ENCODE results near the gene SH3PXD2A.

SH3PXD2A gene

DNA sequence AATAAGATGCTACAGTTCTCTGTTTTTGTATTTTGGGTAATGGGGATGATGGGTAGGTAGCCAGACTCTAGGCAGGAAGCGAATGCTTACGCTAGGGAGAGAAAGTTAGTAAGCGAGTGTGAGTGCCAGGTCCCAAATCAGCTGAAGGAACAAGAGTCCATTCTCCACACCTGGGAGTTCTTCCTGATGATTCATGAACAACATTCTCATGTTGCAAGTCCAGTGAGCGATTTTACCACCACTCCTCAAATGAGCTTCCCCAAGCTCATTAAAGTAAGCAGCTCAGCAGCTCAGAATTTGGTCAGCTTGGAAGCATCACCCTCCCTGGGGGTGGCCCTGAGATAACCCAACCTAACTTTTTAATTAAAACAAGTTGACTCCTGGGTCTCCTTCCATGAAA lies 27.3 kb downstream of the SH3PXD2A start:
- no peak for DNase-seq (ENCODE audit: low read depth)
- TF ChIP-seq, protein P1, sequence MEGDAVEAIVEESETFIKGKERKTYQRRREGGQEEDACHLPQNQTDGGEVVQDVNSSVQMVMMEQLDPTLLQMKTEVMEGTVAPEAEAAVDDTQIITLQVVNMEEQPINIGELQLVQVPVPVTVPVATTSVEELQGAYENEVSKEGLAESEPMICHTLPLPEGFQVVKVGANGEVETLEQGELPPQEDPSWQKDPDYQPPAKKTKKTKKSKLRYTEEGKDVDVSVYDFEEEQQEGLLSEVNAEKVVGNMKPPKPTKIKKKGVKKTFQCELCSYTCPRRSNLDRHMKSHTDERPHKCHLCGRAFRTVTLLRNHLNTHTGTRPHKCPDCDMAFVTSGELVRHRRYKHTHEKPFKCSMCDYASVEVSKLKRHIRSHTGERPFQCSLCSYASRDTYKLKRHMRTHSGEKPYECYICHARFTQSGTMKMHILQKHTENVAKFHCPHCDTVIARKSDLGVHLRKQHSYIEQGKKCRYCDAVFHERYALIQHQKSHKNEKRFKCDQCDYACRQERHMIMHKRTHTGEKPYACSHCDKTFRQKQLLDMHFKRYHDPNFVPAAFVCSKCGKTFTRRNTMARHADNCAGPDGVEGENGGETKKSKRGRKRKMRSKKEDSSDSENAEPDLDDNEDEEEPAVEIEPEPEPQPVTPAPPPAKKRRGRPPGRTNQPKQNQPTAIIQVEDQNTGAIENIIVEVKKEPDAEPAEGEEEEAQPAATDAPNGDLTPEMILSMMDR (conservative IDR thresholded peaks at IDR 0.05; ENCODE audit: low read depth, low read length): no peak
- no peak overlapping the region for H3K4me3 ChIP-seq (ENCODE audit: low read length)

DNA sequence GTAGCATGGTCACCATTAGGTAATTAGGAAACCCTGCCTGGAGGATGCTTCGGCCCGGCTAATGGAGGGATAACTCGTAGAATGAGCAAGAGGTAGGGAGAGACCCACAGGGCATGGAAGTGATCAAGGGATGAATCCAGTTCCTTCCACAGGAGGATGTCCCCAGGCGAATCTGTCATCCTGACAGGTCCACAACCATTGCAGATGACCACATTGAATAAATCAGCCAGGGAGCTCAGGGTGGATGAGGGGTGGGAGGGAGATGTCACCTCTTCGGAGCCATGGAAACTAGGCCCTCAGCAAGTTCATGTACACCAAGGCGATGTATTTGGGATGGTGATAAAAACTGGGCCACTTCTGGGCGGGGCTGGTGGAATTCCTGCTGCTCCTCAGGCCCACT lies 28.5 kb downstream of the SH3PXD2A start:
- TF ChIP-seq, protein P1 (conservative IDR thresholded peaks at IDR 0.05; ENCODE audit: low read depth, low read length): no peak
- DNase-seq (ENCODE audit: low read depth): no peak
- H3K4me3 ChIP-seq (ENCODE audit: low read length): no peak overlapping the region

DNA sequence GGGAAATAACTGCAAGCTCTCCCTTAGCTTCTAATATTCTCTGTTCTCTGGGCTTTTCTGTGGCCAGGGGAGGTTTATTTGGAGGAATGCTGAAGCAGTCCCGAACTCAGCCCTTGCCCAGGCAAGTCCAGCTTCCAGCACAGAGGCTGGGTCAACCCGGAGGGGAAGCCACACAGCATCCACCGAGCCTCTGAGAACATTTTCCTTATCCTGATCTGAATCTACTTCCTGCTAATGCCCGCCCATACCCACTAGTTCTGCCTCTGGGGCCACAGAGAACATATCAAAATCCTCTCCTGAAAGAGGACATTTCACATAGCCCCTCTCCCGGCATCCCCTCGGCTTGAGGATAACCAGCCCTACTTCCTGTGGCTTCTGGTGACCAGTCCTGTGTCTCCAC lies 31.1 kb downstream of the SH3PXD2A start:
- TF ChIP-seq, protein P1 (conservative IDR thresholded peaks at IDR 0.05; ENCODE audit: low read depth, low read length): no peak
- DNase-seq (ENCODE audit: low read depth): no peak
- H3K4me3 ChIP-seq (ENCODE audit: low read length): no peak overlapping the region

DNA sequence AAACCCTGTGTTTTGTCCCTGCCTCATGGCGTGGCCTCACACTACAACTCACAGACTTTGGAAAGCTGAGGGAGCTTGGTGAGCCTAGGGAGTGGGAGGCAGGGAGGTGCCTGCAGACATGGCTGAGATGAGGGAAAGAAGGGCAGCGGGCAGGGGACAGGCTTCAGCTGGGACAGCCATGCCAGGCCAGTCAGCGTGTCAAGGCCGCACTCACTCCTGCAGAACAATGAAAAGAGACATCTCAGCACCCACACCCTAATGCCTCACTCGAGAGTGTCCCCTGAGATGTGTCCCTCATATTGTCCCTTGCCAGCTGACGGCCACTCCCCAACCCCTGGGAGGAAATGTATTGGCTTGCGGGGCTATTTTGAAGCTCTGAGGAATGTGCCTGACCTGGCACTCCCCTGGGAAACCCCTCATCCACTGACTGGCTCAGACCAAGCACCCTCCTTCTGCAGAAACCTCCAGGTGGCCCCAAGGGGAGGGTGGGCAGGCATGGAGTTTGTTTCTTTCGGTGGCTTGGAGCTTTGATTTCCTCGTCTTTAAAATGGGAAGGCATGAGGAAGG lies 31.6 kb downstream of the SH3PXD2A start:
- no peak overlapping the region for H3K4me3 ChIP-seq (ENCODE audit: low read length)
- TF ChIP-seq, protein P1 (conservative IDR thresholded peaks at IDR 0.05; ENCODE audit: low read depth, low read length): no peak

DNA sequence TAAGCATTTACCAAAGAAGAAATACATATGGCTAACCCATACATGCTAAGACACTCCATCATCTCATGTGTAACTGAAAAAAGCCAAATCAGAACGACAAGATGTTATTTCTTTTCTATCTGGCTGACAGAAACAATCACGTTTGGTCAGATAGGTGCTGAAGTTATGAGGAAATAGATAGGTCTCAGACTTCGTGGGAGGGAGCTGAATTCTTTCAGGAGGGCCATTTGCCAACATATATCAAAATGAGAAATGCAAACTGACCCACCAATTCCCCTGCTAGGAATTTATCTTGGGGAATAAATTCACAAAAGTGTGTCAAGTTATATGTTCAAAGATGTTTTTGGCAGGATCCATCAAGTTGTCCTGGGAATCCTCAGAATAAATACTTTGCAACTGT lies 32.6 kb downstream of the SH3PXD2A start:
- TF ChIP-seq, protein P1 (conservative IDR thresholded peaks at IDR 0.05; ENCODE audit: low read depth, low read length): no peak
- no peak overlapping the region for H3K4me3 ChIP-seq (ENCODE audit: low read length)
- DNase-seq (ENCODE audit: low read depth): no peak

More for the DNA sequence above, 31.6 kb downstream of the SH3PXD2A start:
- no peak for DNase-seq (ENCODE audit: low read depth)

DNA sequence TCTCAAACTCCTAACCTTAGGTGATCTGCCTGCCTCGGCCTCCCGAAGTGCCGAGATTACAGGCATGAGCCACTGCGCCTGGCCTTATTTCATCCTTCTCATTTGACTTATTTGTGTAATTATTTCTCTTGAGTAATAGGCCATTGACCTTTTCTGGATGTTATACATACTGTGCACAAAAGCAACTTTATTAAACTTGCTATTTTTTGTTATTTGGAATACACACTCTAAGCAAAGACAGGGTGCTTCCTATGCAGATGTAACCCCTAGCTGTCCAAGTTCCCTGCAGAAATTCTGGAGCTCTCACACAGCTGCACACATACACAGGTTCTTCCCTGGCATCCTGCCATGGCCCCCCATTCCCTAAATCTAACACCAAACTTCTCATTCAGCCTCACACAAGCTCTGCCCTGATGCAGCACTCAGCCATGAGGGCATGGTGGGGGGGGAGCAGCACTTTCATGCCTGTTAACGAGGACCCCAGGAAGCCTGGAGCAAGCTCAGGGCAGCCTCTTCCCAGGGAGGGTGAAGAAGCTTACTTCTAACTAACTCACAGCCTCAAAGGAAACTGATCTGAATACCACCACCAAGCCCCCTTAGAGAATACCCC lies 33.2 kb downstream of the SH3PXD2A start:
- no peak for DNase-seq (ENCODE audit: low read depth)
- H3K4me3 ChIP-seq (ENCODE audit: low read length): no peak overlapping the region
- TF ChIP-seq, protein P1 (conservative IDR thresholded peaks at IDR 0.05; ENCODE audit: low read depth, low read length): no peak

Data from retinal pigment epithelial cell (primary cell).